GM10266 (cell line): ENCODE data around the gene MEGF11.
"Not testable (repeated sequence)": the region's sequence is repeated elsewhere in the genome, so short reads cannot be mapped to it uniquely, and the experiment has no call there.

Experiments used
- DNase-seq: peaks from one replicate; pipeline ENCODE4 v3.0.0; 2012; ENCODE audit errors: extremely low spot score
- TF ChIP-seq, protein P1 (sequence below): IDR thresholded peaks from 2 replicates; pipeline ENCODE4 v1.5.1; 2012; ENCODE audit warnings: mild to moderate bottlenecking, low read depth; ENCODE audit not compliant: control insufficient read depth, insufficient read depth; ENCODE audit errors: missing control alignments

MEGF11 gene

DNA sequence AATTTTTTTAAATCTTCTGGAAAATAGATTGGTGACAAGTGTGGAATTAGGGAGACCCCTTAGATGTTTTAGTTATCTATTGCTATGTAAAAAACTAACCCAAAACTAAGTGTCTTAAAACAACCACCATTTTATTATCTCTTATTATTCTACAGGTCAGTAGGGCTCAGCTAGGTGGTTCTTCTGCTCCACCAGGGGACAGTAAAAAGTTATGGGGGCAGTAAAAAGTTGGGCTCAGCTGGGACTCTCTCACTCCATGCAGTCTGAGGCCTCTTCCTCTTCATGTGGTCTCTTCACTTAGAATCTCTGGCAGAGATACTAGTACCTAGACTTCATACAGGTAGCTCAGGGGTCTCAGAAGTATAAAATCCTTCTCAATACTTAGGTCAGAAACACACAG is 21.8 kb upstream of the MEGF11 start:
- DNase-seq = no peak
- TF ChIP-seq, protein P1, sequence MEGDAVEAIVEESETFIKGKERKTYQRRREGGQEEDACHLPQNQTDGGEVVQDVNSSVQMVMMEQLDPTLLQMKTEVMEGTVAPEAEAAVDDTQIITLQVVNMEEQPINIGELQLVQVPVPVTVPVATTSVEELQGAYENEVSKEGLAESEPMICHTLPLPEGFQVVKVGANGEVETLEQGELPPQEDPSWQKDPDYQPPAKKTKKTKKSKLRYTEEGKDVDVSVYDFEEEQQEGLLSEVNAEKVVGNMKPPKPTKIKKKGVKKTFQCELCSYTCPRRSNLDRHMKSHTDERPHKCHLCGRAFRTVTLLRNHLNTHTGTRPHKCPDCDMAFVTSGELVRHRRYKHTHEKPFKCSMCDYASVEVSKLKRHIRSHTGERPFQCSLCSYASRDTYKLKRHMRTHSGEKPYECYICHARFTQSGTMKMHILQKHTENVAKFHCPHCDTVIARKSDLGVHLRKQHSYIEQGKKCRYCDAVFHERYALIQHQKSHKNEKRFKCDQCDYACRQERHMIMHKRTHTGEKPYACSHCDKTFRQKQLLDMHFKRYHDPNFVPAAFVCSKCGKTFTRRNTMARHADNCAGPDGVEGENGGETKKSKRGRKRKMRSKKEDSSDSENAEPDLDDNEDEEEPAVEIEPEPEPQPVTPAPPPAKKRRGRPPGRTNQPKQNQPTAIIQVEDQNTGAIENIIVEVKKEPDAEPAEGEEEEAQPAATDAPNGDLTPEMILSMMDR = no peak

DNA sequence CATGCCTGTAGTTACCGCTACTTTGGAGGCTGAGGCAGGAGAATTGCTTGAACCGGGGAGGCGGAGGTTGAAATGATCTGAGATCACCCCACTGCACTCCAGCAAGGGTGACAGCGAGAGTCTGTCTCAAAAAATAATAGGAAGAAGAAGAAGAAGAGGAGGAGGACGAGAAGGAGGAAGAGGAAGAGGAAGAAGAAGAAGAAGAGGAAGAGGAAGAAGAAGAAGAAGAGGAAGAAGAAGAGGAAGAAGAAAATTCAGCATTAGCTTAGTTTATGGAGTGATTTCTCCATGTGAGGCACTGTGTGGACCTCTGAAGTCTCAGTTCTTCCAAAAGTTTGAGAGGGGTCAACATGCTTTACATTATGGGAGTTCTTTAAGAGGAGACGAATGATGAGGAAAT is 17.4 kb upstream of the MEGF11 start:
- no peak for DNase-seq

DNA sequence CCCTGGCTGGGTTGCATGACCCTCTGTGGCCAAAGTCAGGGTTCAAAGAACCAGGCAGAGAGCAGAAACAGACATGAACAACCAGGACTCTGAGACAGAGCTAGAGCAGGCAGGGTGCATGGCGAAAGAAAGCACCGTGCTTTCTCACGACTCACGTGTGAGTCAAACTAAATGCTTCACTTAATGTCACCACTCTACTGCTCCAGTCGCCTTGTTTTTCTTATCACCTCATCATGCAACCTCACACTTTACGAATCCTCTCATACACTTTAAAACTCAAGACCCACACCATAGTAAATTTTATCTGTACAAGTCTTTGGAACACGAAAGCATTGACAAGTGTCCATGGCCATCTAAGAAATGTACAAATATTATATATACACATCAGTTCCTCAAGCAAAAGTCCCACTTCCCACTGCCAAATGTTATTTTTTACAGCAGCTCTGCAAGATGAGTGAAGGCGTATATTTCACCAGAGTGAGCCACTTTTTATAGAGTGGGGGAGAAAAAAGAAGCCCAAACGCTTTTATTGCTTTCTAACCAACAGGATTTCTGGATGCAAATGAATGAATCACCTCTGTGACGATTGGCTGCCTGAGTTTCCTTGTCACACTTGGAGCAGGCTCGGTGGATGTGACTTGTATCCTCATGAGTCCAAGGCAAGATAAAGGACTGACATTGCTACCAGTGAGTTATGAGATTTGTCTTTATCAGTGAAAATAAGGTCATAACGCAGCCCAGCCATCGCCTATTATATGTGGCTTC is 16.0 kb upstream of the MEGF11 start:
- DNase-seq = no peak
- TF ChIP-seq, protein P1 = no peak

More for the DNA sequence above, 17.4 kb upstream of the MEGF11 start:
- TF ChIP-seq, protein P1 = no peak

DNA sequence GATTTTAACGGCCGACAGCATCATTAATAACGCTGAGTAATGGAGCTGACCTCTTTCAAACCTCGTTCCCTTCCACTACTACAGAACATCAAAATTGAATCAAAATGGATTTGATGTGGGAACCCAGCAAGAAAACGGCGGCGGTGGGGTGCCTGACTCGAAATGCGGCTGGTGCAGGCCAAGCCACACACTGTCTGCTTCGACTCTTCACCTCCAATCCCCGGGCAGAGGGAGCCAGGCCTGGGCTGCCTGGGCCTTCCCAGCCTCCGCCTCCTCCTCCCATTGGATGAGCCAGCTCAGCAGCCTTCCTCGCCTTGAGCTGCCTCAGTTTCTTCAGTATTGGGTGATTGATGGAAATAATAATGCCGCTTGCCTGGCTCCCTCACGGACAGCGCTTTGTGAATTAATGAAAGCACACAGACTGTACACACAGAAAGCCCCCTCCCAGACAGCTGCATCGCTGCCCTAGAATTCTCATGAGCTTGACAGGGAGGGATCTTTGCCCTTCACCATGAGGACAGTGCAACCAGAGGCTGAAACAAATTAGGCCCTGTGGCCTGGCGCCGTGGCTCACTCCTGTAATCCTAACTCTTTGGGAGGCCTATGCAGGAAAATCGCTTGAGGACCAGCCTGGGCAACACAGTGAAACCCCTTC is 11.4 kb upstream of the MEGF11 start:
- TF ChIP-seq, protein P1 = no peak
- DNase-seq = no peak

DNA sequence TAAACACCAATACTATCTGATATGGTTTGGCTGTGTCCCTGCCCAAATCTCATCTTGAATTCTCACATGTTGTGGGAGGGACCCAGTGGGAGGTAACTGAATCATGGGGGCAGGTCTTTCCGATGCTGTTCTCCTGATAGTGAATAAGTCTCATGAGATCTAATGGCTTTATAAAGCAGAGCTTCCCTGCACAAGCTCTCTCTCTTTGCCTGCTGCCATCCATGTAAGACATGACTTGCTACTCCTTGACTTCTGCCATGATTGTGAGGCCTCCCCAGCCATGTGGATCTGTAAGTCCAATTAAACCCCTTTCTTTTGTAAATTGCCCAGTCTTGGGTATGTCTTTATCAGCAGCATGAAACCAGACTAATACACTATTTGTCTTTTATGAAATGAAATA is 9.3 kb upstream of the MEGF11 start:
- DNase-seq = not testable (repeated sequence)

DNA sequence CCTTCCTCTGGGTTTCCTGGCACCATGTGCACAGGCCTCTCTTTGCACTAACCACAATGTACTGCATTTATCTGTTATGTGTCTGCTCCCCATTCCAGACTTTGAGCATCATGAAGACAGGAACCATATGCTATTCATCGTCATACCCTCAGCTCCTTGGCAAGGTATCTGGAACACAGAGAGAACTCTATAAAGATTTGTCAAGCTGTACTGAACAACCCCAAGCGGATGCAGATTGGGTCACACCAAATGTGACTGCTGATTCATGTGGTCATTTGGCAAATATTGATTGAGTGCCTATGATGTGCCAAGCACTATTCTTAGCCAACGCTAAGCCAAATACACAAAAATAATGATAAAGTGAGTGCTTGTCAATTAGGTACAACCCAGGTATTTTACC is 7.5 kb upstream of the MEGF11 start:
- TF ChIP-seq, protein P1 = no peak
- DNase-seq = no peak

DNA sequence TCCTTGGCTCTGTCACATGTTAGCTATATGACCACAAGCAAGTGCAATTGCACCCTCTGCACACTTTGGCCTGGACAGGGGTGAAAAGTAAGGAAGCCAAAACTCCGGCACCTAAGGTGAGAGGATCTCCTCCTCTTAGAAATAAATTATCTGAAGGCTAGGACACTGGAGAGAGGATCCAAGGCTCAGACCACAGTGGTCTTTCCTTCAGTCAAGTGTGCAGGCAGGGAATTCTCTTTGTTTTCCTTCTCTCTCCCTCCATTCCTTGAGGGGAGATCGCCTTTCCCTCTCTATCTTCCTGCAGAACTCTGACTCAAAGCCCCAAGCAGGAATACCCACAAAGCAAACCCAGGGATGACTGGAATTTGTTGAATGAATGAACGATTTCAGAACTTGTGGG is 3.1 kb upstream of the MEGF11 start:
- no peak for DNase-seq
- TF ChIP-seq, protein P1 = no peak
